NCI-H2171 (cell line): Measurements from ENCODE around the gene CRB2.
"Not testable (repeated sequence)": the region's sequence is repeated elsewhere in the genome, so short reads cannot be mapped to it uniquely, and the experiment has no call there.

Experiments used
- DNase-seq: peaks from one replicate; lab custom pipeline; 2025; lab: John Stamatoyannopoulos, UW

Gene CRB2

DNA sequence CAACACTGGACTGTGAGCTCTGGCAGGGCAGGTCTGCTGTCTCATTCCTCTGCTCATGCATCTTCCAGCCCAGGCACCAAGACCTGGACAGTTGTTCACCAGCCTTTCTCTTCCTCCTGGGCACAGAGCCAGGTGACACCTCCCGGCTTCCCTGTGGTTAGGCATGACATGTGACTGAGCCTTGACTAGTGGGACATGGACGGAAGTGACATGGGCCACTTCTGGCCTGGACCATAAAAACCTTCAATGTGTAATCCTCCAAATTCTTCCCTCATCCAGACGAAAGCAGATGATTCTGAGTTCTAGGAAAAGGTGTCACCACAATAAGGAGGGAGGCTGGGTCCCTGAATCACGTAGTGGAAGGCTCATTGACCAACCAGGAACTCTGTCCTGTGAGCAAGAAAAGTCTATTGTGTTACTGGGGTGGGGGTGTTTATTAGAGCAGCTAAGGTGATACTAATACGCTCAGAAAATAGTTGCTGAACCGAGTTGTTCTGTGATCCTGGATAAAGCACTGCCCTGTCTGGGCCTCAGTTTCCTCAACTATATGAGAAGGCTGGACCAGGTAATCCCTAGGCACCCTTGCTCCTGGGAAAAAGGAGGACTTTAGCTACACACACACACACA is 26.6 kb upstream of the CRB2 start:
- DNase-seq = no peak

DNA sequence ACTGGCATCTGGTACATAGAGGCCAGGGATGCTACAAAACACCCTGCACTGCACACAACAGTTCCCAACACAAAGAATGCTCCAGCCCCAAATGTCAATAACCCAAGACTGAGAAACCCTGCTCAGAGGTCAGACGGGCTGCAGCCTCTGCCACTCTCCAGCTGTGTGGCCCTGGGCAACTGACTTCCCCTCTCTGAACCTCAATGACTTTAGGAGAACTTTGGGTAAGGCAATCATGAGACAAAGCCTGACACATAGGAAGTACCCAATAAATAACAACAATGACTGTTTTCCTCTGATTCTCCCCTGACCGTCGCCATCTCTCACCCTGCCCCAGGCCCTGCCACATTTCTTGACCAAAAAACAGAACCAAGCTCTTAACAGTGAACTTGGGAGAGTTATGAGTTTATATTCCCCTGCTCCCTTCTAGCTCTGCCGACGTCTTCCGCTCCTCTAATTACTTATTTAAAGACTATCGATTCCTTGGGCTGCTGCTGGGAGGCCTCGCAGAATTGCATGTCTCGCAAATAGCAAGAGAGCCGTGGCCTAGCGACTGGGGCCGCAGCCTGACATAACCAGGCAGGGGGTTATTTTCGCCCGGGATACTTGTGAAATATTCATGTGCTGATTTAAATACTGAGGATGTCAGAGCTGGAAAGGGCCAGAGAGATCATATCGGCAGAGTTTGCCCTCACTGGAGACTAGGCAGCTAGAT is 24.5 kb upstream of the CRB2 start:
- DNase-seq = no peak

DNA sequence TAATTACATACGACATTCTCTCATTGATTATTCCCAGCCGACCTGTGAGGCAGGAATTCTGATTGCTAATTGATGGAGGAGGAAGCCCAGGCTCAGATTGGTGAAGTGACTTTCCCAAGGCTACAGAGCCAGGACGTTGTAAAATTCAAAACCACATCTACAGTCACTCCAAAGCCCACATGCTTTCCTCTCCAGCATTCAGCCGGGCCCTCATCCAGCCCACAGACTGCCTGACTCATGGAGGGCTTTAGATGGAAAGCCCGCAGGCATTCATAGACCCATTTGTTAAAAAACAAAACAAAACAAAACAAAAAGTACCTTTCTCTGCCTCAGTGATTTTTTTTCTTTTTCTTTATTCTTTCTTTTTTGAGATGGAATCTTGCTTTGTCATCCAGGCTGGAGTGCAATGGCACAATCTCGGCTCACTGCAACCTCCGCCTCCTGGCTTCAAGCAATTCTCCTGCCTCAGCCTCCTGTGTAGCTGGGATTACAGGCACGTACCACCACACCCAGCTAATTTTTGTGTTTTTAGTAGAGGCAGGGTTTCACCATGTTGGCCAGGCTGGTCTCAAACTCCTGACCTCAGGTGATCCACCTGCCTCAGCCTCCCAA is 22.8 kb upstream of the CRB2 start:
- DNase-seq = not testable (repeated sequence)

DNA sequence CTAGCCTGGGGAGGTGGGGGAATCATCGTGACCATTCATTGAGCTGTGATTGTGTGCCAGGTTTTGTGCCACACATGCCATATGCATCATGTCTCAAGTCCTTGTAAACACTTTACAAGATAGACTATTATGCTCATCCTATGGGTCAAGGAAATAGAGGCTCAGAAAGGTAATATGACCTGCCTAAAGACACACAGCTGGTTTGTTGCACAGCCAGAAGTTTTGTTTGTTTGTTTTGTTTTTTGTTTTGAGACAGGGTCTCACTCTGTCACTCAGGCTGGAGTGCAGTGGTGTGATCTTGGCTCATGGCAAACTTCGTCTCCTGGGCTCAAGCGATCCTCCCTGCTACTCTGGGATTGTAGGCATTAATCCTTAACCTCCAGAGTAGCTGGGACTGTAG is 21.4 kb upstream of the CRB2 start:
- no peak for DNase-seq

DNA sequence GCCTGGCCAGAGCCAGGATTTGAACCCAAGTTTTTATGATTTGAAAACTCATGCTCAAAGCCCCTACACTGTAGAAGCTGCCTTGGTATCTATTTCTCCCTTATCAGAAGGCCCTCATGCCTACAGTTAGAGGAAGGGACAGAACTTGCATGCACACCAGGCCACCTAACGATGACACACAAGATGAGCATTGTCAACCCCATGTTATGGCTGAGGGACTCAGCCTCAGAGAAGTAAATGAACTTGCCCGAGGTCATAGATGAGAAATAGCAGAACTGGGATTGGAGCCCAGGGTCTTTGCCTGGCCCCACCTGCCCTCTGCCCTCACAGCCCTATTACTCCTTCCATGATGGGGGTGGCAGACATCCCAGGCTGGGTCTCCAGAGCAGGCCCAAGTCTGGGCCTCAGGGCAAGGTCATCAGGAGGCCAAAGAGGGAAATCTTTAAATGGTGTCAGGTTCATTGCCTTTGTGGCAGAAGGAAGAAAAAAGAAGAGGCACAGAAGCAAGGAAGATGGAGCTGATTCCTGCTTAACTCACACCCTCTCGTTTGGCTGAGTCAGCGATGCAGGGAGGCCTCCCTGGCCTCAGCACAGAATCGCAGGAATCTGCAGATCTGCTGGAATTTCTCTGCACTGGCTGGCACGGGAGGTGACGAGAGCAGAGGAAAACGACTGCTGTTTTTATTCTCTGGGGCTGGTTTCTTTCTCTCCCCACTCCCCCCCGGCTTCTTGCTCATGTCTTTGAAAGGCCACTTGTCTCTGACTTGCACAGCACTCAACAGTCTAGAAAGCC is 20.6 kb upstream of the CRB2 start:
- DNase-seq = no peak

DNA sequence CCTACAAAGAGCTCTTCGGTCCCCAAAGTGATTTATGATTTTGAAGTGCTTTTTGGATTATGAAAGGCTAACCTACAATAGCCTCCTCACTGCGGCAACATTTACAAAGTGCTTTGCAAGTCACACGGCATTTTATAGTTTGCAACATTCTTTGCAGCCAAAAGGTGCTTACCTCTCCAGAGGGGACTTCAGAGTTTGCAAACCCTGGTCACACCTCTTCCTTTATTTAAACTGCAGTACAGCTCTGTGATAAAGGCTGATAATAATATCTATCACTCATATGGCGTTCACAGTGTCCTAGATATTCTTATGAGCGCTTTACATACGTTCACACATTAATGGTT is 20.0 kb upstream of the CRB2 start:
- DNase-seq = no peak

DNA sequence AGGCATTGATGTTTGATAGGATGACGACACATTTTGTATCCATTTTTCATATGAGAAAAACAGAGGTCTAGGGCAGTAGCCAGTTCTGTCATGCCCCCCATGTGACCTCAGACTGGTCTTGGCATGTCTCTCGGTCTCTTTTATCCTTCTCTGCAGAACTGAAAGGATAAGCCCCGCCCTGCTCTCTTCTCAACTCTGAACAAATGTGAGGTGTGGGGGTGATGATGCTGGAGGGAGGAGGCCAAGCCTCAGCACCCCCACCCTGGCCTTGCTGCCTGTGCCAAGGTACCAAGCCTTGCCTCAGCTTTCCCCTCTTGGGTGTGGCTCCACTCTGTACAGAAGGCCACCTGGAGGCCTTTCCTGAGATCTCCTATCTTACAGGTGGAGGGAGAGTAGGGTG is 19.5 kb upstream of the CRB2 start:
- no peak for DNase-seq

DNA sequence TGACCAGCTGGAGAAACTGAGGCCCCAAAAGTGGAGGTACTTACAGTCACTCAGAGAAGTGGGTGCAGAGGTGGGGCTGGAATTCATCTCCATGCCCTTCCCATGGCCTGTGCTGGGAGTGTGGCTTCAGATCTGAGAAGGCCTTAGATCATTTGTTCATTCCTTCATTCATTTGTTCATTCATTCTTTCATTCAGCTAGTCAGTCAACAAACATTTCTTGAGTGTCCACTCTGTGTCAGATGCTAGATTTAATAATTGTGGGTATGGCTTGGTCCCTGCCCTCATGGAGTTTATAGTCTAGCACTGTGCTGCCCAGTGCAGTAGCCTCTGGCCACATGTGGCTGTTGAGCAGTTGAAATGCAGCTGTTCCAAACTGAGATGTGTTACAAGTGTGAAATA is 19.0 kb upstream of the CRB2 start:
- no peak for DNase-seq

DNA sequence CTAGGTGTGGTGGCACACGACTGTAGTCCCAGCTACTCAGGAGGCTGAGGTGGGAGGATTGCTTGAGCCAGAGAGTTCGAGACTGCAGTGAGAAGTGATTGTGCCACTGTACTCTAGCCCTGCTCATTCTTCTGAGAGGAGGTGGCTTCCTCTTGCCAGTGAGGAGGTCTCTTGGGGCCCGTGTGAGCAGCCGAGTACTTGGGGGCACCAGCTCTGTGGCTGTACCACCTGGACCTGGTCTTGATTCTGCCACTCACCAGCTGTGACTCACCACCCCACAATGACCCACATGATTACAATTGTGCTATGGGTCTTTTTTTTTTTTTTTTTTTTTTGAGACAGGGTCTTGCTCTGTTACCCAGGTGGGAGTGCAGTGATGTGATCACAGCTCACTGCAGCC is 18.0 kb upstream of the CRB2 start:
- DNase-seq = no peak

DNA sequence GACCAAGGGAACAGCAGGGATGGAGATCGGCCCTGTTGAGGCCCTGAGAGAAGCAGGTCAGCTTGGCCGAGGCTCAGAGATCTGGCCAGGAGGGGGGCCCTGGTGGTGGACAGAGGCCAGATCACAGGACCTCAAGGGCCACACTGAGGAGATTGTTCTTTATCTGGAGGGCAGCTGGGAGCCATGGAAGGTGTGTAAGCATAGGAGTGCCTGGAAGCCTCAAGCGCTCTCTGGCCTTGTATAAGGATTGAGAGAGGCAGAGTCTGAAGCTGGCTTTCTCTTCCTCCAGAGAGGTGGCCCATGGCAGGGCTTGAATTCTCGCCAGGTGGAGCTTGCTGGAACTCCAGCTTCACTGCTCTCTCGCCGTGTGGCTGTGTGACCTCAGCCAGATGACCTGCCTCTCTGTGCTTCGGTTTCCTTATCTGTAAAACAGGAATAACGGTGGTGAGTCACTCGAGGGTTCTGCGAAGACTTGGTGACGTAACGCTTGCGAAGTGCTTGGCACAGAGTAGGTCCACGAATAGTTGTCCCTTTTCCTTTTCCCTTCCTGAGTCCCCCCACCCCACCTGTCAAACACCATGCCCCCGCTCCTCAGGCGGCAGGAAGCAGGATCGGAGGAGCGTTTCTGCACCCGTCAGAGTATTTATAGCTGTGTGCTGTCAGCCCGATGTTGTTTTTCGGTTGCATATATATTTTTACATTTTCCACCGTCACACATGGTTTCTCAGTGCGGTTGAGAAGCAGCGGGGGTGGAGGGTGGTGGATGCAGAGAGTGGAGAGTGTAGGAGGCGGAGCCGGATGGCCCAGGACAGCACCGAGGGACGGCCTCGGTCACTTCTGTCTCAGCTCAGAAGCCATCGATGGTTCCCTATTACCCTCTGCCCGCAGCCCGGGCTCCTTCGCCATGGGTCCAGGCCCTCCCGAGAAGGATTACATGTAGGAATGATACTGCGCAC is 17.0 kb upstream of the CRB2 start:
- no peak for DNase-seq

DNA sequence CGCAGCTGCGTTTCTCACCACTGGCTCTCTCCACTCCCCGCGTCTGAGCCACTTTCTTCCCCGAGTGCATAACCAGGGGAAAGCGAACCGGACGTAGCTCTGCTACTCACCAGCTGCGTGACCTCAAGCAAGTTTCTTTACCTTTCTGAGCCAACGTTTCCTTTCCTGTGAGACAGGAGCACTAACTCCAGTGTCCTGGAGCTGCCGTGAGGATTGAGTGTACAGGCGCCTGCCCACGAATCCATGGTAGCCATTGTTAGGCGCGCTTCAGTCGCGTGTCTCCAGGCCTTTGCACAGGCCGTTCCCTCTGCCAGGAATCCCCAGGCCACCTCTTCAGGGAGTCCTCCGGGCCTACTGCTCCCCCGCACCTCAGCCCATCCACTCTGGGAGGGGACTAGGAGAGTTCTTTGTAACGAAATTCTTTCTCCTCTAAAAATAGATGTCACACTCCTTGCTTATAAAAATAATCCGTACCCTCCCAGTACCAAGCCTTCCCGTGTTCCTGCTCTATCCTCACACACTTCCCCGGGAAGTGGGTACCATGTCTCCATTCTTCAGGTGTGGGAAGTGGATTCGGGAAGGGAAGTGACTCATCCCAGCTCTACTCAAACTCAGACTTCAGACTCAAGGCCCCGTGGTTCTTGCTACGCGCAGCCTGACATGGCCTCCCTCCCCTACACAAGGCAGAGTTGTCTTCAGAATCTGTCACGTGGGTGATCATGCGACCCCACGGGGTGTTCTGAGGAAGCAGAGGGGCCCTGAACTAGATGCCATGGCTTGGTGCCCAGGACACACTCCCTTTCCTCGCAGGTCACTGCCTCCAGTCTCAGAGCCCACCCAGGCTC is 16.1 kb upstream of the CRB2 start:
- DNase-seq = no peak

DNA sequence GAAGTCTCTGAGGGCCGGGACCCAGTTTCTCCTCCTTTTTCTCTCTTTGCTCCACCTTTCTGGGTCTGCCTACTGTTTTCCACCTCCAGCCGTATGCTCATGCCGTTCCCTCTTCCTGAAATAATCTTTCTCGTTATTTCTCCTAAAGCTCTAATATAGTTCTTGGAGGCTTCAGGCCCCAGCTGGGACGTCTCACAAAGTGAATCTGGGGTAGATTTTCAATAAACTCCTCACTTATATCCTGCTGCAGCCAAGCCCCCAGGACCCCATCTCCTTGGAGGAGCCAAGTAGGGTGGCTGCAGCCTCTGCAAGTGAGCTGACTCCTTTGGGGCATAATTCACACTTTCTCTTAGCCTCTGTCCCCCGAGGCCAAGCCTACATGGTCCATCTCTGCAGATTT is 14.2 kb upstream of the CRB2 start:
- DNase-seq = no peak

DNA sequence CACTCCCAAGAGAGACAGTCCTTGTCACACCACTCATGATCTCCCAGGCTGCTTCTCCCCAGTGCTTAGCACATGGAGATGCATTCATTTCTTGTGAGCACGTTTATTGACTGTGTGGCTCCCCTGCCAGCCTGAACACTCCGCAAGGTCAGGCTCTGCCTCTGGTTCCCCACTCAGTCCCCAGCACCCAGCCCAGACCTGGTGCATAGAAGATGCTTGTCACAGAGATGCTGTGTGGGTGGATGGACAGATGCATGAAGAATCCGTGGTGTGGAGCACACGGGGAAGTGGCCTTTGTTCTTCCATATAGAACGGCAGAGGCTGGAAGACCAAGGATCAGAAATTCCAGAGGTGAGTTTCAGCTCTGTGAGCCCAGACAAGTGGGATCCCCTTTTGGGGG is 13.8 kb upstream of the CRB2 start:
- no peak for DNase-seq

DNA sequence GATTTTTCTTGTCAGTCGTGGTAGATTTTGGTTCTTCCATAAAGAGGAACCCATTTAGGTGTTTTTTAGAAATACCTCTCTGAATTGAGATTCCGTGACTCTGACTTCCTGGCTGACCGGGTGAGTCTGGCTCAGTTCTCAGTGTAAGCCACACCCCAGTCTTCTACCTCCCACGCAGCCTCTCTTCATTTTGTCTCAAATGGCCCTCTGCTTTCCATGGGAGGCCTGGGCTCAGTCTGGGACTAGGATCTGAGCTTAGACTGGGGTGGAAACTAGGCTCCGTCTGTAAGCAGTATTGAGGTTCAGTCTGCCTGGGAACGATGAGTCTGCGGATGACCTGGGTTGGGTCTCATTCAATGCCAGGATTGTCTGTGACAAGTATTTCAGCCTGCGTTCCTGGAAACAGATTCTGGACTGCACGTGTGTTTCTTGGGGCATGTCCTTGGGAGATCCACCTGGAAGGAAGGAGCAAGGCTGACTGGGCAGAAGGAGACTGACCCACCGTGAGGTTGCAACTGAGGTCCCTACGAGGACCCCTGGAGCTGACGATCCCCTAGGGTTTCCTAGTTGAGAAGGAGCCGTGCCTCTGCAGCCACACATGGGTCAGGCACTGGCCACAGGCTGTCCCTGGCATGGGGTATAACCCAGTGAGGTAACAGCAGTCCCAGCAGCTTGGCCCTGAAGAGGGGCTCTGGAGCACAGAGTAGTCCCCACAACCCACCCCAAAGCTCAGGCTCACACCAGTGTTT is 12.4 kb upstream of the CRB2 start:
- DNase-seq = no peak

DNA sequence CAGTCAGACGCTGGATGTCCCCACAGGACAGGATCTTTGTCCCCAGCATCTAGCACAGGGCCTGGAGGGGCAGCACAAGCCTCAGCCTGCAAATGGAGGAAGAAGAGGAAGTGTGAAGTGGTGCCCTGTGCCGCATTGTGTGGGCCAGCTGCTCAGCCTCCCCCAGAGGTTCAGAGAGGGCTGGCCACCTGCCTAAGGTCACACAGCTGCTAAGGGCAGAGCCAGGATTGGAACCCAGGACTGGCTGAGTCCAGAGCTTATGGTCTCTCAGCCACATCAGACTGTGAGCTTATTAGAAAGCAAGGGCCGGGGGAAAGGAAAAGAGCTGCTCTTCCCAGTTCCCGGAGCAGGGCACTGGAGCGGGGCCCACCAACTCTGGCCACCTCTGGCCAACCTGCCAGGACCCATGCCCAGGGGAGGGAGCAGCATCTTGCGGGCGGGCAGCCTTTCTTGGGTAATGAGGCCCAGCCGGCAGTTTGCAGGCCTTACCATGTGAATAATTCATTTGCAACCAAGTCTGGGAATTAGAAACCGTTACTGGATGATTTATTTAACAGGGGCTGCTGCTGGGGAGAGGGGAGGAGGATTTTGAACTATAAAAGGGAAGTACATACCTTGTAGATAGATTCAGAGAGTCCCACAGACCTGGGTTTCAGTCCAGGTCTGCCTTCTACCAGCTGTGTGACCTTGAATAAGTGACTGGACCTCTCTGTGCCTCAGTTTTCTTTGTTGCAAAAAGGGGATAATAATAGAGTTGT is 11.6 kb upstream of the CRB2 start:
- DNase-seq = no peak

DNA sequence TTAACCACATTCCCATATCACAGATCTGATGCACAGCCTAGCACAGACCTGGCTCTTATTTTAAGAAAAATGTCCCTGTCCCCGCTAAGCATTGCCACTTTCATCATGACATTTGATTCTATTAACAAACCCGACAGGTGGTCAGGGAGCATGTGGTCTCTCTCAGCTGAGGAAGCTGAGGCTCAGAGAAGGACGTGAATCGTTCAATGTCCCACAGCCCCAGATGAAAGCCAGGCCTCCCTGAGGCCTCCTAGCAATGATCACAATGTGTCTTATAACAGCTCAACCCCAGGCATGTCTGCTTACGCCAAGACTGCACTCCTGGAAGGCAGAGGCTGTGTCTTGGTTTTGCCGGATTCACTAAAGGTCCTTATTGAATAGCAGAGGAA is 10.4 kb upstream of the CRB2 start:
- no peak for DNase-seq

DNA sequence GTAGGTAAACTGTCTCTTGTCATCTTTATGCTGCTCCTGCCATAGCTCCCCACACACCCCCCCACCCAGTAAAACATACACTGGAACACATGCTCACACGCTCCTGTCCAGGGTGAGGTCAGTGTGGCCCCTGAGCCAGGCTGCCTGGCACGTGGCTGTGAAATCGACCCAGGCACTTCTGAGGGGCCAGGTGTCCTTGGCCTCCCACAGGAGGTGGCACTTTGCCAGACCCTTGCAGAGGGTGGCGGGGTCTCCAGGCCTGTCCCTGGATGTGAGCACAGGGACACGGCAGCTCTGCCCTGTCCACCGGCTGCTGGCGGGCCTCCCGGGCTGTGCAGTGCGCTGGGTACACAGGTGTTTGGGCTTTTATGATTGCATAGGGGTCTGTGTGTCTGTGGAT is 10.0 kb upstream of the CRB2 start:
- DNase-seq = no peak

DNA sequence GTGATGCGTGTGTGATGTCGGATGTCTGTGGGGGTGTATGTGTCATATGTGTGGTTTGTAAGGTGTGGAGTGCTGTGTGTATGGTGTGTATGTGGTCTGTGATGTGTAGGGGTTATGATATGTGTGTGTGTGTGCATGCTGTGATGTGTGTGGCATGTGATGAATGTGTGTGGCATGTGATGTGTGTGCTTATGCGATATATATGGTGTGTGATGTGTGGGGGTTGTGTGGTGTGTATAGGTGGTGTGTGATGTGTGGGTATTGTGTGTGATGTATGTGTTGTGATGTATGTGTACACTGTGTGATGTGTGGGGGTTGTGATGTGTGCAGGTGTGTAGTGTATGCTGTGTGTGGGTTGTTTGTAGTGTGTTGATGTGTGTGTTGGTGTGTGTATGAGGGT is 9.2 kb upstream of the CRB2 start:
- DNase-seq = no peak

DNA sequence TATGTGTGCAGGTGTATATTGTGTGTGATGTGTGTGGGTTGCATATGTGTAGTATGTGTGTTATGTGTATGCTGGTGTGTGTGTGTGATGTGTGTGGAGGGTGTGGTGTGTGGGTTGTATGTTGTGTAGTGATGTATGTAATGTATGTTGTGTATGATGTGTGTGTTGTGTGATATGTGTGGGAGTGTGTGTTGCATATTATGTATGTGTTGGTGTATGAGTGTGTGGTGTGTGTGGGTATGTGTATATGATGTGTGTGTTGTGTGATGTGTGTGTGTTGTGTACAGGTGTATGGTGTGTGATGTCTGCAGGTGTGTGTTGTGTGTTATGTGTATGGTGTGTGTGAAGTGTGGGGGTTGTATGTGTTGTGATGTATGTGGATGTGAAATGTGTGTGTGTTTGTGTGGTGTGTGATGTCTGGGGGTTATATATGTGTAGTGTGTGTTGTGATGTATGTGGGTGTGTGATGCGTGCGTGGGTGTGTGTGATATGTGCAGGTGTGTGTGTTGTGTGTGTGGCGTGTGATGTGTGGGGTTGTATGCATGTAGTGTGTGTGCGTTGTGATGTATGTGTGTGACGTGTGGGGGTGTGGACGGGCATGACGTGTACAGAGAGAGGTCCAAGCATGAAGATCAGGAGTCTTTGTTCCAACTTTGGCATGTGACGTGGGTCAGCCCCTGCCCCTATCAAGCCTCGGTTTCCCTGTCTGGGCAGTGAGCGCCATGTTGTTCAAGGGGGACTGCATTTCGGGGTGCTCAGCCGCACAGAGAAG is 8.5 kb upstream of the CRB2 start:
- no peak for DNase-seq
